GM21390 (cell line): ENCODE results near the gene INSR.
A peak's percentile ranks its signal among the peaks of the same experiment; 100 is the strongest.
"Not testable (repeated sequence)": the region's sequence is repeated elsewhere in the genome, so short reads cannot be mapped to it uniquely, and the experiment has no call there.

Experiments used
- ATAC-seq: cut with Tn5 transposase; IDR thresholded peaks from one replicate; pipeline ENCODE4 v1.9.1; 2021; ENCODE audit not compliant: unreplicated experiment

Gene INSR

DNA sequence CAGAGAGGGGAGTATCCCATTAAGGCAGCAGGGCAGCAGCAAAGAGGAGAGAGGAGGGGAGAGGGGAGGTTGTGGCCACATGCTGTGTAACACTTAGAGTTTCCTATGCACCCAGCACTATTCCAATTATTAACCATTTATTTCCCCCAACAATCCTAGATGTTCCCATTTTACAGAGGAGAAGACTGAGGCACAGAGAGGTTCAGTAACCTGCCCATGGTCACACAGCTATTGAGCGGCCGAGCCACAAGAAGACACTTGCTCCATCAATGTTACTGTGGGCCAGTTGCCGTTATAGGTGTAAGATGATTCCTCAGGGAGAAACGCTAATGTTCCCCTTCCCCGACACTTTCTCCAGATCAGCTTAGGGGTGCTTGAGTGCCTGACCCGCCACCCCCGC lies 69.2 kb downstream of the INSR start:
- ATAC-seq = no peak

DNA sequence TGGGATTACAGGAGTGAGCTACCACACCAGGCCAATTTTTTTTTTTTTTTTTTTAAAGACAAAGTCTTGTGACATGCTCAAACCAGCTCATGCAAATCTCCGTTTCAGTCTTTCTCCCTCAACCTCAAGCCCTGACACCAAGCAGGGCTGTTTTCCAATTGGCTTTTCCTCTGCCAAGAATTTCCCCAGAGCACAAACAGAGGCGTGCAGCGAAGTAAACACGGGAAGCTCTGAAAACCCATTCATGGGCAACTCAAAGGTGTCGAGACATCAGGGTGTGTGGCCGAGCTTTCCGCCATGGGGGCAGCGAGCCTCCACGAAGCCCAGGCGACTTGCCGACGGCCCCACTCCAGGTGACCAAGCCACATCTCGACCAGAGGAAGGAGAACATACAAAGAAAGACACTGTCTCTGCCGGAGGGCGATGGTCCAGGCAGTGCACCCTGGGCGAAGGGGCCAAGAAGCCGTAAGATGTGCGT lies 70.0 kb downstream of the INSR start:
- ATAC-seq = no peak

DNA sequence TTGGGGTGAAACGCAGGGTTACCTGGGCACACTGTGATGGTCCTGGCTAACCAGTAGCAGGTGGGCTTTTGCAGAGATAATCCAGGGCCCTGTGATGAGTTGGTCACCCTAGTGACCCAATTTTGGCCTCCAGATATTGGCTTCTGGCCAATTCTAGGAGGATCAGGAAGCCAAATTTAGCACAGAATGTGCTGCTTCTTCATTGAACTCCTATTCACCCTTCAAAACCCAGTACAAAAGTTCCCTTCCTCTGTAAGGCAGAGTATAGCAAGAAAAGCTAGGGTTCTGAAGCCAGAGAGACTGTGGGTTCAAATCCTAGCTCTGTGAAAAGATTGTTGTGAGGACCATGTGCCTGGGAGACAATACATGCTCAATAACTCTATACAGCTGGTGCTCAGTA lies 70.8 kb downstream of the INSR start:
- ATAC-seq = no peak

DNA sequence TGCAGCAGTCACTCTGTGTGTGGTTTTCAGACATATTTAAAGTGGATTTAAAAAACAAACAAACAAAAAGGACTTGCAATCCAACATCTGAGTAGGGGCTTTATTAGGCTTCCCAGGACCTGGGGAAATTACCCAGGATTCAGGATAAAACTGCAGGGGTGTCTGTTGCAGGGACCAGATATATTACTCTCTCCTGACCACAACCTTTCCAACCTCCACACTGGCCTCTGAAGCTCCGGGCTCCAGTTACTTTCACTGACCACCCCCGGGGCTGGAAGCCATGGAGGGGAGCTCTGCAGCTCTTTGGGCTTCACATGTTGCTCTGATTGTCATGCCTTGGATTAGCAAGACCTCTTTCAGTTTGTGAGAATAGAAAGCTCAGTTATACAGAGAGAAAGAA lies 75.2 kb downstream of the INSR start:
- ATAC-seq = no peak

DNA sequence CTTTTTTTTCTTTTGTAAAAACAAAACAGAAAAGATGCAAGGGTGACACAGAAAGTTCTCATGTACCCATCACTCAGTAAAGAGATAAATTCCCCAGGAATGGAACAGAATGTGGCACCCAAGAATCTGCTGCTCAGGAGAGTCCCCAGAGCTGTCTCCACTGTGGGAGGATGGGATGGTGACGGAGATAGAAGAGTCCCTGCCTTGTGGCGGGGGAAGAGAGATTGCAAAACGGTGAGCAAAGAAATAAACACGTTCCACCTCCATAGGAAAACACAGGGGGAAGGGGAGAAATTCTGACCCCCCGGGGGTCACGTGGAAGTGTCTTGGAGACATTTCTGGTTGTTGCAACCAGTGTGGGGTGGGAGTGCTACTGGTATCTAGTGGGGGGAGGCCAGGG lies 76.4 kb downstream of the INSR start:
- no peak for ATAC-seq

DNA sequence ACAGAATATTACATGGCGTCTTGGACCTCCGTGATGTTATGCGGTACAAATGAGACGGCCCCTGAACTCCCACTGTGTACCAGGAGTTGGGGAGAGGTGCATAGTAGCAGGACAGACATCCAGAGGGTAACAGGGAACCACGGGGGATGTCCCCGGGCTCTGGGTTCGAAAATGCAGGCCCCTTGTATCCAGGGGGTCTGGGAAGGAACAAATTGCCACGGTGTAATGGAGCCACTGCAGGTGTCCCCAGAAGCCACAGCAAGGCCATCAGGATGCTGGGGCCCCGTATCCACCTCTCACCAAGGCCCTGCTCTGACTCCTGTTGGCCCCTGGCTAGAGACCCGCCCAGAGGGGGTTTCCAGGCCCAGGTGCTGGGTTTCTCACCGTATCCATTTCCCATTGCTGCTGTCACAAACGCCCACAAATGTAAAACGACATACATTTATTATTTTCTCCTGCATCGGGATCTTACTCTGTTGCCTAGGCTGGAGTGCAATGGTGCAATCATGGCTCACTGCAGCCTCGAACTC lies 77.8 kb downstream of the INSR start:
- ATAC-seq = no peak

DNA sequence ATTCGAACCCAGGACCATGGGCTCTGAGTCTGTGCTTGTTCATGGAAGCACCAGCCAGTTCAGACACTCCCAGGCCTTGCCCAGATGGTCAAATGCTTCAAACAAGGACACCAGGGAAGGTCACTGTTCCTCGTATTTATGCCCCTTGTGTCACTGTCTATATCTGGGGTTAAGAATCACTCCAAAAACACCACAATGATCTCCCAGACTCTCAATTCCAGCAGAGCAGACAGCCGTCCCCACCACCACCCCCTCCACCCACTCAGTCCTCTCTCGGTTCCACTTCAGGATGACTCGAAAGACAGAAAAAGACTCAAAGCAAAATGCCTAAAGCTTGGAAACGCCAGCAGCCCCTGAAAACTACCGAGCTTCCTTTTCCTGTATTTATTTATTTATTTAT lies 79.0 kb downstream of the INSR start:
- no peak for ATAC-seq

DNA sequence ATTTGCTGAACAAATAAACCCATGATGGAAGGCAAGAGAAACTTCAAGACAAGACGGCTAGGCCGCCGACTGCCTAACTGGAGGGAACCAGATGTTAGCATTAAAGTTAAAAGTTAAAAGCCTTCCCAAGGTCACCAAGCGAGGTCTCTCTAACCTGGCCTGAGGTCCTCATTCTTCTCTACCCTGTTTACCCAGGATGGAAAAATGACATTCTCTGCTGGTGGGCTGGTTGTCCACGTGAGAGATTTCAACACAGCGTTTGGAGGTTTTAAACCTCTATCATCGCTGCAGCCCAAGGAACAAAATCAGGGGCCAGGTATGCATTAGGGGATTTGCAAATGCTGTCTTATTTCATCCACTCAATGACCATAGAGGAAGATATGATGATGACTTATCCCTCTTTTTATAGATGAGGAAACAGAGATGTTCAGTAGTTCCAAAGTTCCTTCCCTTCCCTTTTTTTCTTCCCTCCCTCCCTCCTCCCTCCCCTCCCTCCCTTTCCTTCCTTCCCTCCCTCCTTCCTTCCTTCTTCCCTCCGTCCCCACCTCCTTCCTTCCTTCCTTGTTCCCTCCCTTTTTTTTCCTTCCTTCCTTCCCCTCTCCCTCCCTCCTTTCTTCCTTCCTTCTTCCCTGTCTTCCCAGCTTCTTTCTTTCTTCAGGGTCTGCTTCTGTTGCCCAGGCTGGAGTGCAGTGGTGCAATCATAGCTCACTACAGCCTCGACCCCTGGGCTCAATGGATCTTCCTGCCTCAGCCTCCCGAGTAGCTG lies 79.7 kb downstream of the INSR start:
- ATAC-seq = no peak

DNA sequence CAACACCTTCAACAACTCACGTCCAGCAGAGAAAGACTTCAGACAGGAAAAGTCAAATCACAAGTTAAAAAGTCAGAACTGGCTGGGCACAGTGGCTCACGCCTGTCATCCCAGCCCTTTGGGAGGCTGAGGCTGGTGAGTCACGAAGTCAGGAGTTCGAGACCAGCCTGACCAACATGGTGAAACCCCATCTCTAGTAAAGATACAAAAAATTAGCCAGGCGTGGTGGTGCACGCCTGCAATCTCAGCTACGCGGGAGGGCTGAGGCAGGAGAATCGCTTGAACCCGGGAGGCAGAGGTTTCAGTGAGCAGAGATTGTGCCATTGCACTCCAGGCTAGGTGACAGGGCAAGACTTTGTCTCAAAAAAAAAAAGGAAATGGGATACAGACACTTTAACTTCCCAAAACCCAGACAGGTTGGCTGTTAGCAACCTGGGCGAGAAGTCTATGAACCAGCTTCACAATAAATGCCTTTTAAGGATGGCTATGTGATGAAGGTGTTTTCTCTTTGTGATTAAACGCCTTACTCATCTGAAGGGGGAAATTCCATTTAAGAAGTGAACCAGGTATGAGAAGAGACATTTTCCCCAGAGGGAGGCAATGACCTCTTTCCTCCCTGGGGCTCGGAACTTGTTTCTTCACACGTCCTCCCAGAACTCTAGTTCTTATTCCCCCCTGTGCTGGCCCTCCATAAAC lies 80.4 kb downstream of the INSR start:
- ATAC-seq = no peak

DNA sequence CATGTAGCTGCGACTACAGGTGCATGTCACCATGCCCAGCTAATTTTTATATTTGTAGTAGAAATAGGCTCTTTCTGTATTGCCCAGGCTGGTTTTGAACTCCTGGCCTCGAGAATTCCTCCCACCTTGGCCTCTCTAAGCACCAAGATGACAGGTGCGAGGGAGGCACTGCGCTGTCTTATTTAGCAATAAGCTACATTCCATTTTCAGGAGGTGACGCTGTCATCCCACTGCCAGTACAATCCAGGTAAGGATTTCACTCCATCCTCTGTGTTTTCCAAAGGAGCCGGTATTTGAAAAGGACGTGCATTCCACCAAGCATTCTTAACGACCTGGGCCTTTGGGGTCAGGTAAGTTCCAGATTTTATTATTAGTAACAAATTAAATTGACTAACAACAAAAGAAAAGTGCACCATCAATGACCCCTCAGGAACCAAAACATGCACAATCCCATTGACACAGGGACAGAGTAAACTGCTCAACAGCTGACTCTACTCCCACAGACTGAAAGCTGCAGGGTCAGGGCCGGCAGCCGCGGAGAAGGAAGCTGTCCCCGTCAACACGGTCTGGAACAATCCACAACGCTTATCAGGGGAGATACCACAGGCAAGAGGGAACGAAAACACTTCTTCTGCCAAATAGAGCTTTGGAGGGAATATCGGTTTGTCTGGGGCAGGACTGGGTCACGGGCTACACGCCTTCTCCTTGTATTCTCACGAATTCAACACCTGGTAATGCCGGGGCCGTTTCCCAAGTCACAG lies 82.8 kb downstream of the INSR start:
- ATAC-seq = no peak

DNA sequence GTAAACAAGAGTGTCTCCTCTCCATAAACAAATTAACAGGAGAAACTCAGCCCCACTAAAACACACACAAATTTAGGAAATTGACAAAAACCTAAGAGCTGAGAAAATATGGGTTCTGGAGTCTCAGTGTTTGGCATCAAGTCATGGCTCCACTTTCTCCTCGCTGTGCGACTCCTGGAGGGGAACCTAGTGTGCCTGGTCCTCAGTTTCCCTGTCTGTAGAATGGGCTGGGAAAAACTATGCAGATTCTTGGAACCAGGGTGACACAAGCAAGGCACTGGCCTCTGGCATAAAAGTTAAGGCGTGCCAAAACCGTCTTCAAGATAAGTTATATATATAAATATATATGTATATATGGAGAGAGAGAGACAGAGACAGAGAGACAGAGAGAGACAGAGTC lies 83.9 kb downstream of the INSR start:
- ATAC-seq = no peak

DNA sequence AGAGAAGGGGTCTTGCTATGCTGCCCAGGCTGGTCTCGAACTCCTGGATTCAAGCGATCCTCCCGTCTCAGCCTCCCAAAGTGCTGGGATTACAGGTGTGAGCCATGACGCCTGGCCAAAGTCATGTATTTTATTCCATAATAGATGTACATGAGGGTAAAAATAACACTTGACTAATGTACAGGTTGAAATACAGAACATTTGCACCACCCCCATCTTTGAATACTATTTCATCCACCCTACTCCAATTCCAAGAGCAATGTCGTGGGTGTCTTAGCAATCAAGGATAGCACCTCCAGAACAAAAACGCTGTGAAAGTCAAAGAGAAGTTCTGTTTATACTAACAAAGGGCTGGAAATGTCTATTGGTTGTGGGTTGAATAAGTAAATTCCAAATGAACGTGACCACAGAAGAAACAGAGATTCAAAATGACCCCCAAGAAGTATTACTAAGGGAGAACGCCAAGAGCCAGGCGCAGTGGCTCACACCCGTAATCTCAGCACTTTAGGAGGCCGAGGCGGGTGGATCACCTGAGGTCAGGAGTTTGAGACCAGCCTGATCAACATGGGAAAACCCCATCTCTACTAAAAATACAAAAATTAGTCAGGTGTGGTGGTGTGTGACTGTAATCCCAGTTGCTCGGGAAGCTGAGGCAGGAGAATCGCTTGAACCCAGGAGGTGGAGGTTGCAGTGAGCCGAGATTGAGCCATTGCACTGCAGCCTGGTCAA lies 84.5 kb downstream of the INSR start:
- ATAC-seq = not testable (repeated sequence)

DNA sequence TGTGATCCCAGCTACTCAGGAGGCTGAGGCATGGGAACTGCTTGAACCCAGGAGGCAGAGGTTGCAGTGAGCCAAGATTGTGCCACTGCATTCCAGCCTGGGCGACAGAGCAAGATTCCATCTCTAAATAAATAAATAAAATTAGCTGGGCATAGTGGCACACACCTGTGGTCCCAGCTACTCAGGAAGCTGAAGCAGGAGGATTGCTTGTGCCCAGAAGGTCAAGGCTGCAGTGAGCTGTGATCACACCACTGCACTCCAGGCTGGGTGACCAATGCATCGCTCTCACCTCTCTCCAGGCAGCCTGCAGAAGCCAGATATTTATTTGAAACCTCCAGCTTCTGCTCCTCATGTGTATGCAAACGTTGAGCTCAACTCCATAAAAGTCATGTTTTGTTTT lies 85.2 kb downstream of the INSR start:
- ATAC-seq = not testable (repeated sequence)

DNA sequence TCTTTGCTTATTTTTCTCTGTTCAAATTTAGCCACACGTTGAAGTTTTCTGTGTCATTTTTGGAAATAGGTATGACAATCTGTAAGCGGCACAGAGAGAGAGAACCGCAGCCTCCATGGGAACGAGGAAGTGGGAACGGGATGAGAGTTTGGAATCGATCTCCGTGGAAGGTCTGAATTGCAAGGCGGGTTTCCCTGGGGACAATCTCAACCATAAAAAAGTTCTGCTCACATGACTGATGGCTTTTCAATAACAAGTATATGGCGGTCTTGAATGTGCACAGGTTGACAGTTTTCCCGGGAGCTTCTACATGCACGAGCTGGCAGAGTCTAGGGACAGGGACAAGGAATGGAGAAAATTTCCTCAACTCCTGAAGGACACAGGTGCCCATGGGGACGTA lies 90.9 kb downstream of the INSR start:
- ATAC-seq = no peak

DNA sequence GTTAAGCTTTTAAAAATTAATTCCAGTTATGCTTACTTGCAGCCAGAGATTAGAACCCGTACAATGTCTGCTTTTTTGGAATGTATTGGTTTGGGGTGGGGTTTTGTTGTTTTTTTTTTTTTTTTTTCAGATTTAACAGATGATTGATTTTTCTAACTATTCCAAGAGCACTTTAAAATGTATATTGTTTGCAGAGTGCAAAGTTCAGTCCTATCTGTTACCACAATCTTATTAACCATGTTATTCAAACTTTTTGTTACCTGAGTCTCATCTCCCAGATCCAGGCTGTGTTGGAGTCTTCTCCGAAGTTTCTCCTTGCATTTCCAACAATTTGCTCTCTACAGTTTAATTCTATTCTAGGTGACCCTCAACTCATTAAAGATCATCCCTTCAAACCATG lies 91.3 kb downstream of the INSR start:
- no peak for ATAC-seq

DNA sequence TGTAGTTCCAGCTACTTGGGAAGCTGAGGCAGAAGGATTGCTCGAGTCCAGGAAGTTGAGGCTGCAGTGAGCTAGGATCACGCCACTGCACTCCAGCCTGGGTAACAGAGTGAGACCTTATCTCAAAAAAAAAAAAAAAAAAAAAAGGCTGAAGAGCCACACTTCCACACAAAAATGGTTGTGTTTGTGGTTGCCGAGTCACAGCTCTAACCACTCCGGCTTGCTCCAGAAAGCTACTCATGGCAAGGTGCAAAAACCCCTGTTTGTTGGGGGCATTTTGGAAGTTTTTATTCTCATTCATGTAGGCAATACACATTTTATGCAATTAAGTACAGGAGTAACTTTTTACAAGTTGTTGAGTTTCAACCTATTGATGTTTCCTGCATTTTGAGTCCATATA lies 93.5 kb downstream of the INSR start:
- no peak for ATAC-seq

DNA sequence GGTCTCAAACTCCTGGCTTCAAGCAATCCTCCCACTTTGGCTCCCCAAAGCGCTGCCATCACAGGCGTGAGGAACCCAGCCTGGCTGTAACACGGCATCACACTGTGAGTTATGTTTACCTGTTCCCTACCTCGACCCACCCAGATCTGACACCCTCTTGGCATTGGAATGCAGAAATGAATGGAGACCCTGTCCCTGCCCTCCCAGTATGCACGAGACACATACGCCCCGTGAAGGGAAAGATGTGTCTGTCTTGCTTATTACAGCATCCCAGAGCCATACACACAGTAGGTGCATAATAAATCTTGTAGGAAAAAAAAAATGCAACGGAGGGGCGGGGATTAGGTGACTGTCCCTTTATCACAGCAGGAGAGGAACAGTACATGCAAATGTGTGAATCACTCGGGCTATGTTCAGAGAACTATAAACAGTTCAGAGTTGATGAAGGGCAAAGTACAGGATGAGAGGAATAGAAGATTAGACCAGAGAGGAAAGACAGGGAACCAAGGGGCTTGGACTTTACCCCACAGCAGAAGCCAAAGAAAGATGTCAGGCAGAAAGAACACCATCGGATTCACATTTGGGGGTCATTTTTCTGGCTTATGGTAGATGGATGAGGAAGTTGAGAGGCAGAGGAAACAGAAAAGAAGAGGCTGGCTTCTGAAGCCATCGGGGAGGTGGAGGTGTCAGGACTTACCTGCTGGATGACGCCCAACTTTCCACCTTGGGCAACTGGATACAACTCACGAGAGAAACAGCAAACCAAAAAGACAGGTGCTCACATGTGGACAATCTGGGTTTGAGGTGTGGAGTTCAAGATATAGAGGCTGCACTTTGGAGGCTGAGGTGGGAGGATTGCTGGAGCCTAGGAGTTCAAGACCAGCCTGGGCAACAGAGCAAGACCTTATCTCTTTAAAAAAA lies 94.3 kb downstream of the INSR start:
- no peak for ATAC-seq

DNA sequence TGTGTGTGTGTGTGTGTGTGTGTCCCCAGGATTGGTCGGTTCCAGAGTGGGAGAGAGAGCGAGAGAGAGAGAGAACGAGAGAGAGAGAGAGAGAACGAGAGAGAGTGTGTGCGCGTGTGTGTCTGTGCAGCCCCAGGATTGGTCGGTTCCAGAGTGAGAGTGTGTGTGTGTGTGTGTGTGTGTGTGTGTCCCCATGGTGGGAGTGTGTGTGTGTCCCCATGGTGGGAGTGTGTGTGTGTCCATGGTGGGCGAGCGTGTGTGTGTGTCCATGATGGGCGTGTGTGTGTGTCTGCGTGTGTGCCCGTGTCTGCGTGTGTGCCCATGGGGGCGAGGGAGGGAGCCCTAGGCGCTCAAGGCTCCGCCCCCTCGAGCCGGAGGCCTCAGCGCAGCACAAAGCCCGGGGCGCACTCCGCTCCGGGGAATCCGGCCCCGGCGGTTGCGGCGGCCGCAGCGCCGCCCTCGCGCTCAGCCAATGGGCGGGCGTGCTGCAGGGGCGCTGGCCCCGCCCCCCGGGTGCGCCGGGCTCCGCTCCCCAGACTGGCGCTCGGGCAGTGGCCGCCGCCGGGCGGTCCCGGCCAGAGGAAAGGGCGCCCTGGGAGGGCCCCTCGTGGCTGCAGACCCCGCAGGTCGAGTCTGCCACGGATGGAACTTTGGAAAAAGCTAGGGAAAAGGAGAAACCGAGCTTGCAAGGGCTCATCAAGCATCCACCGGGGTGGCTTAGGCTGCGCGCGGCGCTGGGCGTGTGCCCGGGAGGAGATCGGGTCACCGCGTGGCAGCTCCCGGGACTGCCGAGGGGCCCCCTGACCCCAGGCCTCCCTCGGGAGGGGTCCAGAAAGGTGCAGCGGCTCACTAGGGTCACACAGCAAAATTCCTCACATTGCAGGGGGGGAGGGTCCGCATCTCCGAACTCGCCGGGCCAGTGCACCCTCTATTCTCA lies 96.2 kb downstream of the INSR start:
- peak; percentile 71 for ATAC-seq
